GM18508 (cell line): ENCODE measurements around the gene HRH2.

ENCODE experiments used
- ATAC-seq: cut with Tn5 transposase; IDR thresholded peaks from one replicate; pipeline ENCODE4 v1.9.1; 2021; ENCODE audit warnings: moderate number of reproducible peaks; ENCODE audit not compliant: insufficient read depth, unreplicated experiment

The HRH2 gene

GRCh38 chr5:175672976-175673648 is 15.2 kb downstream of the HRH2 start:
- ATAC-seq, result no peak

GRCh38 chr5:175674731-175675346 is 17.0 kb downstream of the HRH2 start:
- no peak for ATAC-seq

- no peak for ATAC-seq
Observed at GRCh38 chr5:175675873-175676272, 18.0 kb downstream of the HRH2 start.

GRCh38 chr5:175677571-175677970 is 19.7 kb downstream of the HRH2 start:
- ATAC-seq, result no peak

GRCh38 chr5:175678074-175678473 is 20.2 kb downstream of the HRH2 start:
- no peak for ATAC-seq

- no peak for ATAC-seq
Observed at GRCh38 chr5:175679411-175679810, 21.5 kb downstream of the HRH2 start.

- no peak for ATAC-seq
Observed at GRCh38 chr5:175680020-175680419, 22.1 kb downstream of the HRH2 start.

GRCh38 chr5:175680463-175680862 is 22.6 kb downstream of the HRH2 start:
- ATAC-seq, result no peak

GRCh38 chr5:175681045-175681967 is 23.4 kb downstream of the HRH2 start:
- ATAC-seq, result no peak

- no peak for ATAC-seq
Observed at GRCh38 chr5:175681968-175682340, 24.1 kb downstream of the HRH2 start.

- ATAC-seq, result no peak
Observed at GRCh38 chr5:175682664-175683063, 24.8 kb downstream of the HRH2 start.

GRCh38 chr5:175683231-175683630 is 25.4 kb downstream of the HRH2 start:
- no peak for ATAC-seq

- no peak for ATAC-seq
Observed at GRCh38 chr5:175683921-175684320, 26.1 kb downstream of the HRH2 start.

- ATAC-seq, result no peak
Observed at GRCh38 chr5:175684931-175685330, 27.1 kb downstream of the HRH2 start.

GRCh38 chr5:175685701-175686350 is 28.0 kb downstream of the HRH2 start:
- no peak for ATAC-seq

- ATAC-seq, result no peak
Observed at GRCh38 chr5:175686396-175686795, 28.5 kb downstream of the HRH2 start.

GRCh38 chr5:175686826-175687225 is 29.0 kb downstream of the HRH2 start:
- ATAC-seq, result no peak

- ATAC-seq, result no peak
Observed at GRCh38 chr5:175687231-175687701, 29.4 kb downstream of the HRH2 start.

GRCh38 chr5:175688352-175689146 is 30.7 kb downstream of the HRH2 start:
- no peak for ATAC-seq
